HepG2 (cell line): Measurements from ENCODE around the gene STRIP1. TPM values are rescaled to one million over a fixed set of nuclear protein-coding genes. Genes with fewer than 3 reads are reported as not detected.

Source experiments
- AKAP8 ChIP-seq: sonication (generic); formaldehyde crosslinking; IDR thresholded peaks from 2 replicates; pipeline ENCODE4 v1.5.1; 2020; ENCODE audit warnings: mild to moderate bottlenecking, missing genetic modification reagents
- ATM ChIP-seq: fragments of 450-650 bp; IDR thresholded peaks from 2 replicates; pipeline ENCODE4 v1.7.1; 2017; ENCODE audit warnings: mild to moderate bottlenecking, borderline replicate concordance
- ETV5 ChIP-seq: IDR thresholded peaks from 2 replicates; pipeline ENCODE4 v1.6.1; 2018; ENCODE audit warnings: missing biosample characterization, missing genetic modification reagents, inconsistent platforms, borderline replicate concordance
- POLR2AphosphoS5 ChIP-seq: IDR thresholded peaks from 2 replicates; pipeline ENCODE4 v1.6.1; 2012; ENCODE audit warnings: low read depth, low read length
- REL ChIP-seq: sonication (generic); formaldehyde crosslinking; conservative IDR thresholded peaks from 2 replicates; pipeline ENCODE4 v1.8.0; 2022; ENCODE audit warnings: mild to moderate bottlenecking, missing genetic modification reagents, moderate library complexity
- SKI ChIP-seq: fragments of 450-650 bp; IDR thresholded peaks from one replicate; pipeline ENCODE4 v1.6.1; 2018; ENCODE audit warnings: mild to moderate bottlenecking; ENCODE audit not compliant: partially characterized antibody
- SP1 ChIP-seq, 2 experiments: fragments of 450-650 bp in 1 of 2; sonication (generic) in 1 of 2; formaldehyde crosslinking in 1 of 2; IDR thresholded peaks; 2 replicates each; pipeline versions ENCODE4 v1.4.0 to v1.6.1; 2016 to 2020; ENCODE audit warnings: missing genetic modification reagents in 1 of 2
- SP4 ChIP-seq: sonication (generic); formaldehyde crosslinking; IDR thresholded peaks from 2 replicates; pipeline ENCODE4 v1.8.1; 2023; ENCODE audit warnings: mild to moderate bottlenecking, missing genetic modification reagents
- SRY ChIP-seq: sonication (generic); formaldehyde crosslinking; IDR thresholded peaks from 2 replicates; pipeline ENCODE4 v1.8.0; 2022; ENCODE audit warnings: mild to moderate bottlenecking, missing genetic modification reagents
- TCF7 ChIP-seq: sonication (generic); IDR thresholded peaks from 2 replicates; pipeline ENCODE4 v1.6.1; 2016; ENCODE audit warnings: antibody characterized with exemption, low read depth
- TEAD2 ChIP-seq: sonication (generic); formaldehyde crosslinking; IDR thresholded peaks from 2 replicates; pipeline ENCODE4 v1.9.0; 2021; ENCODE audit warnings: missing genetic modification reagents
- ZNF136 ChIP-seq: sonication (generic); formaldehyde crosslinking; IDR thresholded peaks from 2 replicates; pipeline ENCODE4 v1.8.1; 2022; ENCODE audit warnings: low read depth, mild to moderate bottlenecking, moderate library complexity, missing genetic modification reagents
- ZNF749 ChIP-seq: sonication (generic); formaldehyde crosslinking; IDR thresholded peaks from 2 replicates; pipeline ENCODE4 v1.8.0; 2022; ENCODE audit warnings: mild to moderate bottlenecking, missing genetic modification reagents, moderate library complexity, borderline replicate concordance
- ZZZ3 ChIP-seq: sonication (generic); formaldehyde crosslinking; IDR thresholded peaks from 2 replicates; pipeline ENCODE4 v1.4.0; 2020; ENCODE audit warnings: missing genetic modification reagents, mild to moderate bottlenecking, borderline replicate concordance
- polyA plus RNA-seq, 8 experiments: library from polyadenylated mRNA; depleted of rRNA in 3 of 8; stranded (reverse) in 7 of 8; unstranded in 1 of 8; fragments of >200 nt; fragmentation: Illumina TruSeq in 4 of 8; extraction: Trizol in 4 of 8; gene quantifications; 2 replicates each; pipeline versions ENCODE4 v1.2.1 to v1.2.3, GENCODE V29; 2011 to 2016; ENCODE audit warnings: low read depth in 4 of 8, missing spikeins in 1 of 8, mixed read lengths in 1 of 8; ENCODE audit not compliant: insufficient read depth in 1 of 8
- total RNA-seq, 5 experiments: library from RNA; depleted of rRNA; stranded (reverse); fragments of >200 nt; fragmentation: Illumina TruSeq; extraction: Trizol; gene quantifications; 2 replicates each; pipeline ENCODE4 v1.2.3, GENCODE V29; 2016; ENCODE audit warnings: low read depth in 1 of 5
- TF ChIP-seq, protein P1 (sequence below): sonication (generic); formaldehyde crosslinking; IDR thresholded peaks from 2 replicates; pipeline ENCODE4 v1.5.0; 2020; ENCODE audit warnings: missing genetic modification reagents
- TF ChIP-seq, protein P2 (sequence below): sonication (generic); formaldehyde crosslinking; IDR thresholded peaks from 2 replicates; pipeline ENCODE4 v1.4.0; 2020; ENCODE audit warnings: missing genetic modification reagents
- TF ChIP-seq, protein P3 (sequence below): sonication (generic); formaldehyde crosslinking; IDR thresholded peaks from 2 replicates; pipeline ENCODE4 v1.9.0; 2021; ENCODE audit warnings: missing genetic modification reagents, mild to moderate bottlenecking, borderline replicate concordance
- TF ChIP-seq, protein P4 (sequence below): sonication (generic); formaldehyde crosslinking; IDR thresholded peaks from 2 replicates; pipeline ENCODE4 v1.4.0; 2020; ENCODE audit warnings: missing genetic modification reagents
- TF ChIP-seq, protein P5 (sequence below): sonication (generic); formaldehyde crosslinking; IDR thresholded peaks from 2 replicates; pipeline ENCODE4 v1.5.1; 2020; ENCODE audit warnings: missing genetic modification reagents, mild to moderate bottlenecking, borderline replicate concordance

Gene STRIP1
- total and polyA plus RNA-seq, 2 of the 13 experiments (the other 11 are each of a cell fraction or from before 2014, with no cell fraction given), result 20.9 to 27.9 TPM

DNA sequence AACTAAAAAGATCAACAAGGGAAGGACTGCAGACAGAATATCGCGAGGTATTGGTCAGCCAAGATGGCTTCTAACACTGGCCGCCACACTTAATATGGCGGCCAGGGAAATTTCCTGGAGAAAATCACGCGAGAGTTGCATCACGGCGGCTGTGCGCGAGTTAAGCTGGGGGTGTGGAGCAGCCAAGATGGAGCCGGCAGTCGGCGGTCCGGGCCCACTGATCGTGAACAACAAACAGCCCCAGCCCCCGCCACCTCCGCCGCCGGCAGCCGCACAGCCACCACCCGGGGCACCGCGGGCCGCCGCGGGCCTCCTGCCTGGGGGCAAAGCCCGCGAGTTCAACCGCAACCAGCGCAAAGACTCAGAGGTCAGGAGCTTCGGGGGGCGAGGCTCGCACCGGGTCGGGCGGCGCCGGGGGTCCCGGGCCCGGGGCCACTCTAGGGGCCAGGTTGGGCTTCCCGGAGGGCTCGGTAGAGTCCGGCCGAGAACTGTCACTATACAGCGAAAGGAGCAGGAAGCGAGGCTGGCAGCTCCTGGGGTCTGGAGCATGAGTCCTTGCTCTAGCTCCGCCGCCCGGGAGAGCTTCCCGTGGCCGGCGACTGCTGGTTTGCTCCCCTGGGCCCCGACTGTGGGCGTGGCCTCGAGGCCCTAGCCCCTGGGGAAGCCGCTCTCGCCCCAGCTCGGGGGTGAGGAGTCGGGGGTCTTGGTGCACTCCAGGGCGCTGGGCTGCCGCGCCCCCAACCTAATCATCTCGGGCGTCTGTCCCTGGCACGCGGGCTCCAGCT lies at the start of gene STRIP1 (continued):
- TF ChIP-seq ZNF749 (CRISPR knock-in tag) (no peak), SKI (no peak), SP4 (0 out of 2 replicates have a peak, but pooled peaks have one; percentile 36), REL (CRISPR knock-in tag) (no peak), ZNF136 (no peak), AKAP8 (CRISPR knock-in tag) (no peak), TCF7 (no peak), ZZZ3 (CRISPR knock-in tag) (no peak), ETV5 (CRISPR knock-in tag) (peak; percentile 23; the same call in 1 of the 2 replicates), ATM (no peak), TEAD2 (CRISPR knock-in tag) (no peak), POLR2AphosphoS5 (peak; percentile 68), SP1 (IDR thresholded peaks at IDR 0.05) (no peak; the same call in 1 of the 2 replicates), SP1 (CRISPR knock-in tag; IDR thresholded peaks at IDR 0.05) (no peak; the same call in 1 of the 2 replicates), SRY (CRISPR knock-in tag) (no peak)
- TF ChIP-seq, protein P1, sequence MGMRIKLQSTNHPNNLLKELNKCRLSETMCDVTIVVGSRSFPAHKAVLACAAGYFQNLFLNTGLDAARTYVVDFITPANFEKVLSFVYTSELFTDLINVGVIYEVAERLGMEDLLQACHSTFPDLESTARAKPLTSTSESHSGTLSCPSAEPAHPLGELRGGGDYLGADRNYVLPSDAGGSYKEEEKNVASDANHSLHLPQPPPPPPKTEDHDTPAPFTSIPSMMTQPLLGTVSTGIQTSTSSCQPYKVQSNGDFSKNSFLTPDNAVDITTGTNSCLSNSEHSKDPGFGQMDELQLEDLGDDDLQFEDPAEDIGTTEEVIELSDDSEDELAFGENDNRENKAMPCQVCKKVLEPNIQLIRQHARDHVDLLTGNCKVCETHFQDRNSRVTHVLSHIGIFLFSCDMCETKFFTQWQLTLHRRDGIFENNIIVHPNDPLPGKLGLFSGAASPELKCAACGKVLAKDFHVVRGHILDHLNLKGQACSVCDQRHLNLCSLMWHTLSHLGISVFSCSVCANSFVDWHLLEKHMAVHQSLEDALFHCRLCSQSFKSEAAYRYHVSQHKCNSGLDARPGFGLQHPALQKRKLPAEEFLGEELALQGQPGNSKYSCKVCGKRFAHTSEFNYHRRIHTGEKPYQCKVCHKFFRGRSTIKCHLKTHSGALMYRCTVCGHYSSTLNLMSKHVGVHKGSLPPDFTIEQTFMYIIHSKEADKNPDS, result no peak
- TF ChIP-seq, protein P2, sequence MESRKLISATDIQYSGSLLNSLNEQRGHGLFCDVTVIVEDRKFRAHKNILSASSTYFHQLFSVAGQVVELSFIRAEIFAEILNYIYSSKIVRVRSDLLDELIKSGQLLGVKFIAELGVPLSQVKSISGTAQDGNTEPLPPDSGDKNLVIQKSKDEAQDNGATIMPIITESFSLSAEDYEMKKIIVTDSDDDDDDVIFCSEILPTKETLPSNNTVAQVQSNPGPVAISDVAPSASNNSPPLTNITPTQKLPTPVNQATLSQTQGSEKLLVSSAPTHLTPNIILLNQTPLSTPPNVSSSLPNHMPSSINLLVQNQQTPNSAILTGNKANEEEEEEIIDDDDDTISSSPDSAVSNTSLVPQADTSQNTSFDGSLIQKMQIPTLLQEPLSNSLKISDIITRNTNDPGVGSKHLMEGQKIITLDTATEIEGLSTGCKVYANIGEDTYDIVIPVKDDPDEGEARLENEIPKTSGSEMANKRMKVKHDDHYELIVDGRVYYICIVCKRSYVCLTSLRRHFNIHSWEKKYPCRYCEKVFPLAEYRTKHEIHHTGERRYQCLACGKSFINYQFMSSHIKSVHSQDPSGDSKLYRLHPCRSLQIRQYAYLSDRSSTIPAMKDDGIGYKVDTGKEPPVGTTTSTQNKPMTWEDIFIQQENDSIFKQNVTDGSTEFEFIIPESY (CRISPR knock-in tag), result no peak
- TF ChIP-seq, protein P3, sequence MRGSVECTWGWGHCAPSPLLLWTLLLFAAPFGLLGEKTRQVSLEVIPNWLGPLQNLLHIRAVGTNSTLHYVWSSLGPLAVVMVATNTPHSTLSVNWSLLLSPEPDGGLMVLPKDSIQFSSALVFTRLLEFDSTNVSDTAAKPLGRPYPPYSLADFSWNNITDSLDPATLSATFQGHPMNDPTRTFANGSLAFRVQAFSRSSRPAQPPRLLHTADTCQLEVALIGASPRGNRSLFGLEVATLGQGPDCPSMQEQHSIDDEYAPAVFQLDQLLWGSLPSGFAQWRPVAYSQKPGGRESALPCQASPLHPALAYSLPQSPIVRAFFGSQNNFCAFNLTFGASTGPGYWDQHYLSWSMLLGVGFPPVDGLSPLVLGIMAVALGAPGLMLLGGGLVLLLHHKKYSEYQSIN (CRISPR knock-in tag), result no peak
- TF ChIP-seq, protein P4, sequence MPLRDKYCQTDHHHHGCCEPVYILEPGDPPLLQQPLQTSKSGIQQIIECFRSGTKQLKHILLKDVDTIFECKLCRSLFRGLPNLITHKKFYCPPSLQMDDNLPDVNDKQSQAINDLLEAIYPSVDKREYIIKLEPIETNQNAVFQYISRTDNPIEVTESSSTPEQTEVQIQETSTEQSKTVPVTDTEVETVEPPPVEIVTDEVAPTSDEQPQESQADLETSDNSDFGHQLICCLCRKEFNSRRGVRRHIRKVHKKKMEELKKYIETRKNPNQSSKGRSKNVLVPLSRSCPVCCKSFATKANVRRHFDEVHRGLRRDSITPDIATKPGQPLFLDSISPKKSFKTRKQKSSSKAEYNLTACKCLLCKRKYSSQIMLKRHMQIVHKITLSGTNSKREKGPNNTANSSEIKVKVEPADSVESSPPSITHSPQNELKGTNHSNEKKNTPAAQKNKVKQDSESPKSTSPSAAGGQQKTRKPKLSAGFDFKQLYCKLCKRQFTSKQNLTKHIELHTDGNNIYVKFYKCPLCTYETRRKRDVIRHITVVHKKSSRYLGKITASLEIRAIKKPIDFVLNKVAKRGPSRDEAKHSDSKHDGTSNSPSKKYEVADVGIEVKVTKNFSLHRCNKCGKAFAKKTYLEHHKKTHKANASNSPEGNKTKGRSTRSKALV (CRISPR knock-in tag), result no peak; the same call in 1 of the 2 replicates
- TF ChIP-seq, protein P5, sequence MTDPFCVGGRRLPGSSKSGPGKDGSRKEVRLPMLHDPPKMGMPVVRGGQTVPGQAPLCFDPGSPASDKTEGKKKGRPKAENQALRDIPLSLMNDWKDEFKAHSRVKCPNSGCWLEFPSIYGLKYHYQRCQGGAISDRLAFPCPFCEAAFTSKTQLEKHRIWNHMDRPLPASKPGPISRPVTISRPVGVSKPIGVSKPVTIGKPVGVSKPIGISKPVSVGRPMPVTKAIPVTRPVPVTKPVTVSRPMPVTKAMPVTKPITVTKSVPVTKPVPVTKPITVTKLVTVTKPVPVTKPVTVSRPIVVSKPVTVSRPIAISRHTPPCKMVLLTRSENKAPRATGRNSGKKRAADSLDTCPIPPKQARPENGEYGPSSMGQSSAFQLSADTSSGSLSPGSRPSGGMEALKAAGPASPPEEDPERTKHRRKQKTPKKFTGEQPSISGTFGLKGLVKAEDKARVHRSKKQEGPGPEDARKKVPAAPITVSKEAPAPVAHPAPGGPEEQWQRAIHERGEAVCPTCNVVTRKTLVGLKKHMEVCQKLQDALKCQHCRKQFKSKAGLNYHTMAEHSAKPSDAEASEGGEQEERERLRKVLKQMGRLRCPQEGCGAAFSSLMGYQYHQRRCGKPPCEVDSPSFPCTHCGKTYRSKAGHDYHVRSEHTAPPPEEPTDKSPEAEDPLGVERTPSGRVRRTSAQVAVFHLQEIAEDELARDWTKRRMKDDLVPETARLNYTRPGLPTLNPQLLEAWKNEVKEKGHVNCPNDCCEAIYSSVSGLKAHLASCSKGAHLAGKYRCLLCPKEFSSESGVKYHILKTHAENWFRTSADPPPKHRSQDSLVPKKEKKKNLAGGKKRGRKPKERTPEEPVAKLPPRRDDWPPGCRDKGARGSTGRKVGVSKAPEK, result no peak
